GM12878 (cell line): ENCODE results near the gene TRAF3IP1. TPM values are rescaled to one million over a fixed set of nuclear protein-coding genes. Genes with fewer than 3 reads are reported as not detected.

ENCODE experiments used
- ATAC-seq: fragments of 200-7000 bp; cut with Tn5 transposase; 3 replicates; pipeline ENCODE4 v1.9.1; 2020; ENCODE audit warnings: mild to moderate bottlenecking, moderate library complexity
- BruUV-seq: library from RNA; stranded (reverse); fragments of 400-500 nt; replicated peaks from 2 replicates; lab custom pipeline; 2021; lab: Mats Ljungman, UMichigan
- CTCF ChIA-PET: fragments of 300-600 bp; sonication (Branson Sonifier 250); formaldehyde crosslinking; extraction: SDS; loops from one replicate; lab custom pipeline; 2021; ENCODE audit warnings: inconsistent platforms; lab: Yijun Ruan, JAX
- POLR2A ChIA-PET: fragments of 350-600 bp; formaldehyde crosslinking; extraction: SDS; loops from one replicate; lab custom pipeline; 2021; ENCODE audit warnings: inconsistent platforms; lab: Charles Lee
- RAD21 ChIA-PET: fragments of 300-600 bp; sonication (Branson Sonifier 250); formaldehyde crosslinking; loops from one replicate; lab custom pipeline; 2023; ENCODE audit warnings: antibody characterized with exemption; ENCODE audit not compliant: unreplicated experiment; lab: Charles Lee
- SMC1A ChIA-PET: fragments of 300-600 bp; sonication (Branson Sonifier 250); formaldehyde crosslinking; loops from one replicate; lab custom pipeline; 2023; ENCODE audit not compliant: unreplicated experiment, uncharacterized antibody; lab: Charles Lee
- DNase-seq: peaks from one replicate; pipeline ENCODE4 v3.0.0-alpha.2; 2011; ENCODE audit warnings: low read depth, low spot score
- FAIRE-seq: peaks from 3 replicates; lab custom pipeline; 2011; peaks lifted over from hg19 to GRCh38; lab: Jason Lieb, UNC
- H2AFZ ChIP-seq: 2 replicates; pipeline ENCODE4 v1.6.0; 2011; ENCODE audit warnings: low read depth, low read length, control low read depth; ENCODE audit not compliant: control insufficient read depth
- H3K27ac ChIP-seq: 2 replicates; pipeline ENCODE4 v1.5.1; 2011; ENCODE audit warnings: control low read depth; ENCODE audit not compliant: control insufficient read depth, insufficient read depth
- H3K27me3 ChIP-seq, 2 experiments: replicated peaks in 1 of 2; 2 replicates each; pipeline versions ENCODE4 v1.6.0 to v1.6.1; 2011; ENCODE audit warnings: low read length in 1 of 2; ENCODE audit not compliant: control insufficient read depth in 2 of 2, insufficient read depth in 2 of 2
- H3K36me3 ChIP-seq, 2 experiments: 2 replicates each; pipeline ENCODE4 v1.5.1; 2011; ENCODE audit warnings: low read length in 1 of 2; ENCODE audit not compliant: control insufficient read depth in 2 of 2, insufficient read depth in 2 of 2
- H3K4me1 ChIP-seq: 2 replicates; pipeline ENCODE4 v1.6.1; 2011; ENCODE audit warnings: mild to moderate bottlenecking, low read length, moderate library complexity, mixed read lengths; ENCODE audit not compliant: control insufficient read depth, insufficient read depth
- H3K4me2 ChIP-seq: 2 replicates; pipeline ENCODE4 v1.6.0; 2011; ENCODE audit warnings: control low read depth; ENCODE audit not compliant: control insufficient read depth, insufficient read depth
- H3K4me3 ChIP-seq: fragments of 200-600 bp; sonication (generic); 2 replicates; pipeline ENCODE4 v1.5.1; 2016
- H3K79me2 ChIP-seq: 2 replicates; pipeline ENCODE4 v1.6.0; 2011; ENCODE audit warnings: low read length; ENCODE audit not compliant: control insufficient read depth, insufficient read depth
- H3K9ac ChIP-seq: 2 replicates; pipeline ENCODE4 v1.8.0; 2011; ENCODE audit warnings: low read length, control low read depth, mixed read lengths; ENCODE audit not compliant: control insufficient read depth, insufficient read depth
- H3K9me3 ChIP-seq: replicated peaks from 3 replicates; pipeline ENCODE4 v1.5.1; 2011; ENCODE audit warnings: mild to moderate bottlenecking, low read length; ENCODE audit not compliant: control insufficient read depth, insufficient read depth
- H4K20me1 ChIP-seq: 2 replicates; pipeline ENCODE4 v1.6.0; 2011; ENCODE audit not compliant: control insufficient read depth, insufficient read depth
- BCL11A ChIP-seq: IDR thresholded peaks from 2 replicates; pipeline ENCODE4 v1.6.1; 2011; ENCODE audit warnings: low read depth, low read length
- CBX5 ChIP-seq: sonication (generic); IDR thresholded peaks from 2 replicates; pipeline ENCODE4 v1.6.1; 2016; ENCODE audit warnings: low read depth, moderate library complexity, mild to moderate bottlenecking, inconsistent platforms
- CEBPB ChIP-seq, 2 experiments: fragments of 150-350 bp in 1 of 2; IDR thresholded peaks; 2 replicates each; pipeline ENCODE4 v1.6.1; 2012 to 2014; ENCODE audit warnings: low read depth in 2 of 2, low read length in 2 of 2, borderline replicate concordance in 1 of 2, inconsistent platforms in 1 of 2
- CHD1 ChIP-seq: IDR thresholded peaks from 2 replicates; pipeline ENCODE4 v1.6.1; 2012; ENCODE audit warnings: low read depth, low read length, improper control_type of control experiment
- EP300 ChIP-seq, 2 experiments: fragments of 150-350 bp in 1 of 2; IDR thresholded peaks; 2 replicates each; pipeline ENCODE4 v1.6.1; 2011 to 2012; ENCODE audit warnings: low read depth in 2 of 2, low read length in 2 of 2, borderline replicate concordance in 1 of 2, improper control_type of control experiment in 1 of 2, inconsistent platforms in 1 of 2; ENCODE audit not compliant: control insufficient read depth in 1 of 2
- FOS ChIP-seq: IDR thresholded peaks from 3 replicates; pipeline ENCODE4 v1.6.1; 2011; ENCODE audit warnings: borderline replicate concordance; ENCODE audit not compliant: insufficient read length; ENCODE audit errors: extremely low read depth
- GATAD2B ChIP-seq: fragments of 450-650 bp; conservative IDR thresholded peaks from 2 replicates; pipeline ENCODE4 v1.6.1; 2017; ENCODE audit warnings: low read depth, mild to moderate bottlenecking, moderate library complexity
- LARP7 ChIP-seq: fragments of 450-650 bp; IDR thresholded peaks from 2 replicates; pipeline ENCODE4 v1.6.1; 2017; ENCODE audit warnings: mild to moderate bottlenecking
- MEF2B ChIP-seq: fragments of 450-650 bp; IDR thresholded peaks from 2 replicates; pipeline ENCODE4 v1.6.1; 2018; ENCODE audit warnings: mild to moderate bottlenecking, moderate library complexity; ENCODE audit not compliant: partially characterized antibody, poor library complexity, severe bottlenecking
- NFIC ChIP-seq: IDR thresholded peaks from 2 replicates; pipeline ENCODE4 v1.6.1; 2012; ENCODE audit warnings: low read depth, mild to moderate bottlenecking, inconsistent platforms, low read length, moderate library complexity
- NR2F1 ChIP-seq: fragments of 450-650 bp; conservative IDR thresholded peaks from 2 replicates; pipeline ENCODE4 v1.6.1; 2017; ENCODE audit warnings: mild to moderate bottlenecking
- POLR2A ChIP-seq: IDR thresholded peaks from 2 replicates; pipeline ENCODE4 v1.6.1; 2011; ENCODE audit warnings: low read depth, mild to moderate bottlenecking, low read length
- POU2F2 ChIP-seq: IDR thresholded peaks from 3 replicates; pipeline ENCODE4 v1.6.1; 2011; ENCODE audit warnings: low read depth, mild to moderate bottlenecking, low read length, borderline replicate concordance
- RCOR1 ChIP-seq: conservative IDR thresholded peaks from 2 replicates; pipeline ENCODE4 v1.6.1; 2012; ENCODE audit warnings: low read depth, low read length, improper control_type of control experiment
- STAT3 ChIP-seq: IDR thresholded peaks from 2 replicates; pipeline ENCODE4 v1.6.1; 2011; ENCODE audit warnings: low read depth, low read length, improper control_type of control experiment
- TAF1 ChIP-seq: IDR thresholded peaks from 2 replicates; pipeline ENCODE4 v1.6.1; 2011; ENCODE audit warnings: mild to moderate bottlenecking, low read depth, low read length, borderline replicate concordance
- YBX1 ChIP-seq: fragments of 450-650 bp; IDR thresholded peaks from 2 replicates; pipeline ENCODE4 v1.6.1; 2016; ENCODE audit warnings: antibody characterized with exemption
- ZNF274 ChIP-seq: IDR thresholded peaks from one replicate; pipeline ENCODE4 v1.8.0; 2011; ENCODE audit not compliant: insufficient read length, insufficient read depth
- ZNF622 ChIP-seq: fragments of 450-650 bp; IDR thresholded peaks from 2 replicates; pipeline ENCODE4 v1.6.1; 2017; ENCODE audit warnings: mild to moderate bottlenecking, inconsistent platforms
- ZSCAN29 ChIP-seq: fragments of 450-650 bp; IDR thresholded peaks from 2 replicates; pipeline ENCODE4 v1.6.1; 2017; ENCODE audit warnings: mild to moderate bottlenecking, moderate library complexity
- WGBS: methylation state at CpG from one replicate; pipeline ENCODE4 v1.1.6; 2016; ENCODE audit warnings: low lambda C conversion rate; ENCODE audit not compliant: insufficient replicate concordance, insufficient coverage; ENCODE audit errors: missing lambda C conversion rate; 5-methylcytosine and 5-hydroxymethylcytosine counted together
- in situ Hi-C: fragments of 300-500 bp; cut with MboI; formaldehyde crosslinking; loops from 9 replicates; pipeline ENCODE4 v1.14.3; 2018; ENCODE audit warnings: mixed read lengths
- intact Hi-C: fragments of 100-400 bp; cut with micrococcal nuclease; formaldehyde crosslinking; loops from one replicate; pipeline ENCODE4 v1.14.2; 2022; ENCODE audit not compliant: unreplicated experiment
- polyA plus RNA-seq, 11 experiments: library from polyadenylated mRNA; depleted of rRNA in 4 of 11; unstranded in 6 of 11; stranded (reverse) in 5 of 11; fragments of >200 nt; fragmentation: Nextera tagmentation in 4 of 11; fragmentation: Illumina TruSeq in 1 of 11; extraction: Ambion mirVana in 4 of 11; extraction: Trizol in 1 of 11; gene quantifications; 1 replicate in 1 of 11; 2 replicates in 10 of 11; pipeline versions ENCODE4 v1.2.1 to v1.2.3, GENCODE V29; 2011 to 2016; ENCODE audit warnings: inconsistent platforms in 2 of 11, missing spikeins in 2 of 11, low read depth in 1 of 11
- total RNA-seq, 4 experiments: library from RNA; depleted of rRNA in 3 of 4; stranded (reverse); fragments of >200 nt in 3 of 4; fragmentation: Illumina TruSeq in 1 of 4; extraction: Trizol in 1 of 4; gene quantifications; 2 replicates each; pipeline versions ENCODE4 v1.2.1 to v1.2.3, GENCODE V29; 2013 to 2021
- TF ChIP-seq, protein P1 (sequence below): fragments of 450-650 bp; formaldehyde crosslinking; IDR thresholded peaks from 2 replicates; pipeline ENCODE4 v1.4.0; 2020; ENCODE audit warnings: mild to moderate bottlenecking, moderate library complexity

TRAF3IP1 gene
- total and polyA plus RNA-seq, 10 of the 15 experiments (the other 5 are each of a cell fraction or from before 2014, with no cell fraction given) = 1.6 to 7.5 (median 3.6) TPM

DNA sequence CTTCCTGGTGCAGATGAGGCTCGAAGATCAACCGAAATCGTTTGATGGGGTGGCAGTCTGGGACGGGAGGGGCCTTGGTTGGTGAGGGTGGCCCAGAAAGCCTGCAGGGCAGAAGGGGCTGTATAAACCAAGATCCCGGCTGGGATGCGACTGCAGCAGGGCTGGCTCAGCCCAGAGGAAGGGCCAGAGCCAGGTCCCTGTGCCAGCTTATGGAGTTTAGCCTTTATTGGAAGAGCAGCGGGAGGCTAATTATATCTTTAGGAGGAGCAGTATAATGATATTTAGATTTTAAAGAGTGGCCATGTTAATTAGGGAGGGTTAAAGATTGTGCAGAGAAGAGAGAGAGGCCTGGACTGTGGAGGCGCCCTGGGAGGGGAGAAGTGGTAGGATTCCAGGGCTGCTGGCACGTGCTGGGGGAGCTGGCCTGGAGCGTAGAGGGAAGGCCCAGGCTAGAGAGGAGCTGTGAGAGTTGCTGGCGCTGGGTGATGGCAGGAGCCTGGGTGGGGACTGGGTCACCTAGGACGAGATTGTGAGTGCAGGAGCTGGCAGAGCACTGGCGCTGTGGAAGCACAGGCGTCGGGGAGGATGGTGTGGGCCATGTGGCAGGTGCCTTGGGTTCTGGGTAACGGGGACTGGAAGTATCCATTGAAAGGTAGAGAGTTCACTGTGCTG, 25.1 kb downstream of the TRAF3IP1 start (continued):
- no peak for TF ChIP-seq TAF1
- TF ChIP-seq BCL11A = no peak
- TF ChIP-seq LARP7 = no peak
- no peak for TF ChIP-seq CEBPB (IDR thresholded peaks at IDR 0.05; ENCODE audit: borderline replicate concordance in 1 of 2, low read depth in 2 of 2, low read length in 2 of 2)
- no peak for TF ChIP-seq ZNF274

DNA sequence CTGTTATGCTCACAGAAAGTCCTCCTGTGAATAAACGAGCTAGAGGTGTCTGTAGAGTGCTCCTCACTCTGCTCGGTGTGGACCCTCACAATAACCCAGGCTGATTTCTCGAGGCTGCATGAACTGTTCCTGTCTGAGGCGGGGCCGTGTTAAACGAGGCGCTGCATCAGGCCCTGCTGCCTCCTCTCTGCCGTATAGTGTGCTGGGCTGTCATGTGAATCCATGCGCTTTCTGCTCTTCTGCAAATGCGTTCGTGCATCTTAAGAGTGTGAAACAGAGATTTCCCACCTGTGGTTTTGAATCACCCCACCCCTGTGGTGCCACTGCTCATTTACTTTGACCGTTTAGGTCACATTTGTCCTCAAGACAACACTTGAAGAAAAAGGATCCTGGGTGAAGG, 26.2 kb downstream of the TRAF3IP1 start:
- intact Hi-C loops = no loop called here
- Histone ChIP-seq H3K4me3 (no peak overlapping the region), H3K9me3 (no peaks in the 10 kb centered on the region), H3K4me2 (no peak overlapping the region), H3K4me1 (no peaks in the 10 kb centered on the region; the same call in 1 of the 2 replicates), H3K79me2 (no peaks in the 10 kb centered on the region), H4K20me1 (no peaks in the 10 kb centered on the region), H3K27me3 (no peaks in the 10 kb centered on the region), H3K27ac (no peak overlapping the region), H3K9ac (no peak overlapping the region), H2AFZ (no peak overlapping the region), H3K36me3 (peaks cover 0 to 2% of the 10 kb centered on the region in 2 experiments; a peak in 2 of 4 replicates)
- FAIRE-seq = no peak
- RAD21 ChIA-PET = interaction anchor here (0.6 kb wide), 1 partner anchor 8 kb away, joined by 3 read pairs; no protein-coding TSS in a partner anchor
- no peak for ATAC-seq
- 42% methylated on average over 12 of the region's 12 CpGs for WGBS
- no peak for DNase-seq
- in situ Hi-C loops = no loop called here
- CTCF ChIA-PET = interaction anchor here (0.6 kb wide), 1 partner anchor 1194 kb away, joined by 4 read pairs; no protein-coding TSS in a partner anchor
- POLR2A ChIA-PET = no interaction called here
- SMC1A ChIA-PET = no interaction called here
- BruUV-seq = no TSS peak
- no peak for TF ChIP-seq NR2F1
- TF ChIP-seq MEF2B = no peak
- no peak for TF ChIP-seq RCOR1
- no peak for TF ChIP-seq TAF1
- TF ChIP-seq ZSCAN29 = no peak
- no peak for TF ChIP-seq ZNF274
- TF ChIP-seq, protein P1, sequence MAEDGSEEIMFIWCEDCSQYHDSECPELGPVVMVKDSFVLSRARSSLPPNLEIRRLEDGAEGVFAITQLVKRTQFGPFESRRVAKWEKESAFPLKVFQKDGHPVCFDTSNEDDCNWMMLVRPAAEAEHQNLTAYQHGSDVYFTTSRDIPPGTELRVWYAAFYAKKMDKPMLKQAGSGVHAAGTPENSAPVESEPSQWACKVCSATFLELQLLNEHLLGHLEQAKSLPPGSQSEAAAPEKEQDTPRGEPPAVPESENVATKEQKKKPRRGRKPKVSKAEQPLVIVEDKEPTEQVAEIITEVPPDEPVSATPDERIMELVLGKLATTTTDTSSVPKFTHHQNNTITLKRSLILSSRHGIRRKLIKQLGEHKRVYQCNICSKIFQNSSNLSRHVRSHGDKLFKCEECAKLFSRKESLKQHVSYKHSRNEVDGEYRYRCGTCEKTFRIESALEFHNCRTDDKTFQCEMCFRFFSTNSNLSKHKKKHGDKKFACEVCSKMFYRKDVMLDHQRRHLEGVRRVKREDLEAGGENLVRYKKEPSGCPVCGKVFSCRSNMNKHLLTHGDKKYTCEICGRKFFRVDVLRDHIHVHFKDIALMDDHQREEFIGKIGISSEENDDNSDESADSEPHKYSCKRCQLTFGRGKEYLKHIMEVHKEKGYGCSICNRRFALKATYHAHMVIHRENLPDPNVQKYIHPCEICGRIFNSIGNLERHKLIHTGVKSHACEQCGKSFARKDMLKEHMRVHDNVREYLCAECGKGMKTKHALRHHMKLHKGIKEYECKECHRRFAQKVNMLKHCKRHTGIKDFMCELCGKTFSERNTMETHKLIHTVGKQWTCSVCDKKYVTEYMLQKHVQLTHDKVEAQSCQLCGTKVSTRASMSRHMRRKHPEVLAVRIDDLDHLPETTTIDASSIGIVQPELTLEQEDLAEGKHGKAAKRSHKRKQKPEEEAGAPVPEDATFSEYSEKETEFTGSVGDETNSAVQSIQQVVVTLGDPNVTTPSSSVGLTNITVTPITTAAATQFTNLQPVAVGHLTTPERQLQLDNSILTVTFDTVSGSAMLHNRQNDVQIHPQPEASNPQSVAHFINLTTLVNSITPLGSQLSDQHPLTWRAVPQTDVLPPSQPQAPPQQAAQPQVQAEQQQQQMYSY (CRISPR knock-in tag) = no peak
- no peak for TF ChIP-seq YBX1
- no peak for TF ChIP-seq EP300 (IDR thresholded peaks at IDR 0.05; ENCODE audit: borderline replicate concordance in 1 of 2, control insufficient read depth in 1 of 2, low read depth in 2 of 2, low read length in 2 of 2)
- no peak for TF ChIP-seq STAT3
- TF ChIP-seq GATAD2B = no peak
- TF ChIP-seq ZNF622 = no peak
- TF ChIP-seq POU2F2 = no peak
- TF ChIP-seq CBX5 = no peak
- no peak for TF ChIP-seq FOS
- no peak for TF ChIP-seq POLR2A
- no peak for TF ChIP-seq NFIC
- no peak for TF ChIP-seq CHD1
